Heart left ventricle (tissue), 13 donors: ENCODE results near the gene ABTB2.

ENCODE experiments used
- POLR2A ChIP-seq, 2 donors: fragments of 450-650 bp; IDR thresholded peaks; one replicate each; pipeline ENCODE4 v1.6.1; 2017; ENCODE audit warnings: antibody characterized with exemption in 2 of 2, mild to moderate bottlenecking in 2 of 2, moderate library complexity in 2 of 2
- TF ChIP-seq, protein P1 (sequence below), 12 donors: fragments of 200-600 bp; sonication (generic) in 4 of 12; IDR thresholded peaks; one replicate each; pipeline versions ENCODE4 v1.5.0 to v1.8.0; 2018 to 2022; ENCODE audit warnings: antibody characterized with exemption in 12 of 12, mild to moderate bottlenecking in 5 of 12
- donor health status: ischemic (EF 13 %, LVEDD 7.1; RV severe dilation, severe dysfunction).
- donor health status: DM: no; HTN: yes; CAD: no.
- donor health status: DM: no; HTN: no; CAD: no.
- donor health status: ischemic (EF 25% LVEDD 6.9; RV normal size, moderate dysfunction).
- donor health status: ischemic (EF 25% LVEDD 5.7; RV mildly dilated, moderate dysfunction).
- donor health status: ischemic (EF 35%, LVEDD 5.7; RV mildly dilated, moderate dysfunction).
- donor health status: nonischemic (EF 11% LVEDD 7.7; RV severe dilation, severe dysfunction).
- donor health status: DM: yes; HTN: yes; CAD: no.
- donor health status: PGD.
- donor health status: ischemic (EF 29% LVEDD 5.4; RV normal size, mild dysfunction).
- donor health status: nonischemic (EF 23%, LVEDD 6.1; RV moderate dilation, normal function).

DNA sequence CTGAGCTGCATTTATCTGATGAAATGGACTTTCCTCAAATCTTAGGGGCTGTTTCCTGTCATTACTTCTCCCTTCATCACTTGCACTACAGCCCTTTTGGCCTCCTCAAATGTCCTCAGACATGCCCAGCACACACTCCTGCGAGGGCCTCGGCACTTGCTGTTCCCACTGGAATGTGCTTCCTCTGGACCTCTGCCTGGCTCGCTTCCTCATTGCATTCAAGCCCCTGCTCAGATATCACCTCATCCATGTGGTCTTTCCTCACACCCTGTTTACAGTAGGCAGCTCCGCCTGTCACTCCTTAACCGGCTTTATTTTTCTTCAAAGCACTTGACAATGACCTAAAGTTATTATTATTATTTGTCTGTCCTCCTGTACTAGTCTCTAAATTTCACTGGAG lies 243.3 kb downstream of the ABTB2 start:
- TF ChIP-seq POLR2A (IDR thresholded peaks at IDR 0.05): no peak
- TF ChIP-seq, protein P1, sequence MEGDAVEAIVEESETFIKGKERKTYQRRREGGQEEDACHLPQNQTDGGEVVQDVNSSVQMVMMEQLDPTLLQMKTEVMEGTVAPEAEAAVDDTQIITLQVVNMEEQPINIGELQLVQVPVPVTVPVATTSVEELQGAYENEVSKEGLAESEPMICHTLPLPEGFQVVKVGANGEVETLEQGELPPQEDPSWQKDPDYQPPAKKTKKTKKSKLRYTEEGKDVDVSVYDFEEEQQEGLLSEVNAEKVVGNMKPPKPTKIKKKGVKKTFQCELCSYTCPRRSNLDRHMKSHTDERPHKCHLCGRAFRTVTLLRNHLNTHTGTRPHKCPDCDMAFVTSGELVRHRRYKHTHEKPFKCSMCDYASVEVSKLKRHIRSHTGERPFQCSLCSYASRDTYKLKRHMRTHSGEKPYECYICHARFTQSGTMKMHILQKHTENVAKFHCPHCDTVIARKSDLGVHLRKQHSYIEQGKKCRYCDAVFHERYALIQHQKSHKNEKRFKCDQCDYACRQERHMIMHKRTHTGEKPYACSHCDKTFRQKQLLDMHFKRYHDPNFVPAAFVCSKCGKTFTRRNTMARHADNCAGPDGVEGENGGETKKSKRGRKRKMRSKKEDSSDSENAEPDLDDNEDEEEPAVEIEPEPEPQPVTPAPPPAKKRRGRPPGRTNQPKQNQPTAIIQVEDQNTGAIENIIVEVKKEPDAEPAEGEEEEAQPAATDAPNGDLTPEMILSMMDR (IDR thresholded peaks at IDR 0.05): no peak
